Spleen (tissue), 11 donors: ENCODE data around the gene RNF39. TPM values are rescaled to one million over a fixed set of nuclear protein-coding genes. Genes with fewer than 3 reads are reported as not detected.

Experiments used
- DNase-seq: peaks from one replicate; pipeline ENCODE4 v3.0.0-alpha.2; 2020
- H3K27ac ChIP-seq, 8 donors: fragments of 200-600 bp; sonication (generic) in 7 of 8; 1 replicate in 4 of 8; 2 replicates in 4 of 8; pipeline versions ENCODE4 v1.5.0 to v1.8.0; 2016 to 2021; ENCODE audit warnings: inconsistent platforms in 4 of 8, mild to moderate bottlenecking in 4 of 8, moderate library complexity in 1 of 8
- H3K27me3 ChIP-seq, 7 donors: fragments of 200-600 bp; sonication (generic) in 6 of 7; replicated peaks in 1 of 7; 1 replicate in 4 of 7; 2 replicates in 3 of 7; pipeline versions ENCODE4 v1.5.0 to v1.8.0; 2016 to 2021; ENCODE audit warnings: inconsistent platforms in 3 of 7, mild to moderate bottlenecking in 1 of 7
- H3K36me3 ChIP-seq, 6 donors: fragments of 200-600 bp; sonication (generic) in 5 of 6; 1 replicate in 4 of 6; 2 replicates in 2 of 6; pipeline versions ENCODE4 v1.5.0 to v1.8.0; 2016 to 2021; ENCODE audit warnings: inconsistent platforms in 2 of 6
- H3K4me1 ChIP-seq, 6 donors: fragments of 200-600 bp; sonication (generic) in 5 of 6; 1 replicate in 3 of 6; 2 replicates in 3 of 6; pipeline versions ENCODE4 v1.5.0 to v1.8.0; 2016 to 2021; ENCODE audit warnings: inconsistent platforms in 3 of 6
- H3K4me3 ChIP-seq, 8 donors: fragments of 200-600 bp; sonication (generic) in 7 of 8; 1 replicate in 4 of 8; 2 replicates in 4 of 8; pipeline versions ENCODE4 v1.5.0 to v1.8.0; 2016 to 2021; ENCODE audit warnings: inconsistent platforms in 4 of 8, mild to moderate bottlenecking in 4 of 8, moderate library complexity in 2 of 8
- H3K9me3 ChIP-seq, 8 donors: fragments of 200-600 bp; sonication (generic) in 7 of 8; 1 replicate in 4 of 8; 2 replicates in 4 of 8; pipeline versions ENCODE4 v1.5.0 to v1.8.0; 2016 to 2021; ENCODE audit warnings: inconsistent platforms in 4 of 8
- CTCF ChIP-seq, 11 experiments: fragments of 200-600 bp in 7 of 11; fragments of 450-650 bp in 4 of 11; sonication (generic) in 4 of 11; IDR thresholded peaks in 8 of 11; conservative IDR thresholded peaks in 3 of 11; 1 replicate in 7 of 11; 2 replicates in 4 of 11; pipeline versions ENCODE4 v1.4.0 to v1.8.0; 2016 to 2021; ENCODE audit warnings: antibody characterized with exemption in 11 of 11, inconsistent platforms in 4 of 11, mild to moderate bottlenecking in 1 of 11
- POLR2A ChIP-seq, 3 donors: fragments of 450-650 bp; IDR thresholded peaks; one replicate each; pipeline ENCODE4 v1.5.1; 2017; ENCODE audit warnings: antibody characterized with exemption in 3 of 3, mild to moderate bottlenecking in 1 of 3
- POLR2AphosphoS5 ChIP-seq, 3 donors: sonication (generic); formaldehyde crosslinking; IDR thresholded peaks; one replicate each; pipeline ENCODE4 v1.5.1; 2017; ENCODE audit warnings: antibody characterized with exemption in 3 of 3
- WGBS, 5 donors: extraction: QIAGEN DNeasy Blood & Tissue Kit in 3 of 5; methylation state at CpG; one replicate each; pipeline versions ENCODE4 v1.1.5 to v1.1.7; 2013 to 2018; 5-methylcytosine and 5-hydroxymethylcytosine counted together
- intact Hi-C: fragments of 100-400 bp; cut with DNase I; formaldehyde crosslinking; loops from one replicate; pipeline ENCODE4 v1.15.0; 2023; ENCODE audit warnings: low total_unique reads
- polyA plus RNA-seq, 3 donors: library from polyadenylated mRNA; stranded (reverse); fragments of 200-250 nt; gene quantifications; one replicate each; pipeline ENCODE4 v1.2.1, GENCODE V29; 2013
- total RNA-seq, 7 donors: library from RNA; depleted of rRNA in 3 of 7; stranded (reverse); fragments of >200 nt in 3 of 7; fragmentation: NEBNext Ultra II Directional in 4 of 7; extraction: Animal tissue kit (Norgen Biotek cat#: 25700) in 4 of 7; gene quantifications; one replicate each; pipeline versions ENCODE4 v1.1.0 to v1.2.1, GENCODE V29; 2016 to 2021
- donor health status: healthy with polysubstance abuse.
- donor health status: DM: no; HTN: no; CAD: no; lungs with moderate emphysema.
- donor health status: DM: no; HTN: no; CAD: no.
- donor health status: Bipolar disorder and iron deficiency.
- donor health status: healthy.
- donor health status: DM: no; HTN: no; CAD: no.
- donor health status: DM: yes; HTN: yes; CAD: no.

RNF39 gene
- total and polyA plus RNA-seq, 10 donors, result not detected

DNA sequence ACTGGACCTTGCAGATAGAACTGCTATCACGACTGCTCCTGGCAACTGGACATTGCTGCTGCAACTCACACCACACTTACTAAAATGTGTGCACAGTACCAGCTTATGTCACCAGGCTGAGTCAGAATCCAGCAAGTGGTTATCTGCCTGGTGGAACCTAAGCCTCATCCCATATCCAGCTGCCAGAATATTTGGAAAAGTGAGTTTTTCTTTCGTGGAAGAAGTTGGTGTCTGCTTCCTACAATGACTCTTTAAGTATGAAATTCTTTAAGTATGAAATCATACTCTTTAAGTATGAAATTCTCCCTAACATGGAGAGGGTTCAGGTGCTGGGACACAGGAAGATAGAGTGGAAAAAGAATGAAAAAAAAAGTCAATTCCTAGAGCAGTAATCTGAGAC lies 30.9 kb downstream of the RNF39 start:
- H3K4me1 ChIP-seq, result peaks cover 0 to 5% (median 0%) of the 10 kb centered on the region in 6 donors
- H3K4me3 ChIP-seq, result no peak overlapping the region
- H3K36me3 ChIP-seq, result peaks cover 0 to 5% (median 0%) of the 10 kb centered on the region in 6 donors
- H3K27ac ChIP-seq, result no peak overlapping the region
- 79 to 93% (median 92%) methylated on average over 2 of the region's 2 CpGs for WGBS, 5 donors
- H3K27me3 ChIP-seq, result no peaks in the 10 kb centered on the region
- H3K9me3 ChIP-seq, result no peaks in the 10 kb centered on the region
- intact Hi-C loops, result no loop called here
- TF ChIP-seq POLR2AphosphoS5 (IDR thresholded peaks at IDR 0.05), result no peak
- TF ChIP-seq POLR2A (IDR thresholded peaks at IDR 0.05), result no peak
- no peak for TF ChIP-seq CTCF (IDR thresholded peaks at IDR 0.05 in 8 of 11, conservative IDR thresholded peaks at IDR 0.05 in 3 of 11)
- DNase-seq, result no peak

GRCh38 chr6:30043744-30044143 lies 31.8 kb downstream of the RNF39 start:
- intact Hi-C loops, result no loop called here
- whole genome bisulfite sequencing, 5 donors, result 92 to 100% (median 95%) methylated on average over 2 of the region's 2 CpGs
- H3K4me1 ChIP-seq, result peaks cover 0 to 5% (median 0%) of the 10 kb centered on the region in 6 donors
- H3K27ac ChIP-seq, result no peak overlapping the region
- H3K9me3 ChIP-seq, result no peaks in the 10 kb centered on the region
- peaks cover 0 to 5% (median 0%) of the 10 kb centered on the region in 6 donors for H3K36me3 ChIP-seq
- no peaks in the 10 kb centered on the region for H3K27me3 ChIP-seq
- no peak for TF ChIP-seq CTCF (IDR thresholded peaks at IDR 0.05 in 8 of 11, conservative IDR thresholded peaks at IDR 0.05 in 3 of 11)
- no peak for TF ChIP-seq POLR2AphosphoS5 (IDR thresholded peaks at IDR 0.05)
- no peak for TF ChIP-seq POLR2A (IDR thresholded peaks at IDR 0.05)
- DNase-seq, result no peak
- H3K4me3 ChIP-seq, result no peak overlapping the region

- peaks cover 0 to 5% (median 0%) of the 10 kb centered on the region in 6 donors for H3K36me3 ChIP-seq
- H3K4me1 ChIP-seq, result peaks cover 0 to 5% (median 0%) of the 10 kb centered on the region in 6 donors
- H3K4me3 ChIP-seq, result no peak overlapping the region
- no peaks in the 10 kb centered on the region for H3K9me3 ChIP-seq
- no peak for DNase-seq
- WGBS, 5 donors, result 24 to 48% (median 39%) methylated on average over 1 of the region's 1 CpG
- intact Hi-C loops, result no loop called here
- no peaks in the 10 kb centered on the region for H3K27me3 ChIP-seq
- no peak overlapping the region for H3K27ac ChIP-seq
- no peak for TF ChIP-seq POLR2AphosphoS5 (IDR thresholded peaks at IDR 0.05)
- no peak for TF ChIP-seq CTCF (IDR thresholded peaks at IDR 0.05 in 8 of 11, conservative IDR thresholded peaks at IDR 0.05 in 3 of 11)
- TF ChIP-seq POLR2A (IDR thresholded peaks at IDR 0.05), result no peak
These were observed 32.7 kb downstream of the RNF39 start for GRCh38 chr6:30042914-30043313.

- Histone ChIP-seq H3K27me3 (no peaks in the 10 kb centered on the region), H3K9me3 (no peaks in the 10 kb centered on the region), H3K27ac (no peak overlapping the region), H3K4me3 (no peak overlapping the region), H3K36me3 (peaks cover 0 to 5% (median 0%) of the 10 kb centered on the region in 6 donors), H3K4me1 (peaks cover 0 to 5% (median 0%) of the 10 kb centered on the region in 6 donors)
- intact Hi-C loops, result no loop called here
- TF ChIP-seq POLR2AphosphoS5 (IDR thresholded peaks at IDR 0.05), result no peak
- TF ChIP-seq POLR2A (IDR thresholded peaks at IDR 0.05), result no peak
- TF ChIP-seq CTCF (IDR thresholded peaks at IDR 0.05 in 8 of 11, conservative IDR thresholded peaks at IDR 0.05 in 3 of 11), result no peak
- DNase-seq, result no peak
- WGBS, 5 donors, result 86 to 92% (median 88%) methylated on average over 1 of the region's 1 CpG
These were observed 33.1 kb downstream of the RNF39 start for GRCh38 chr6:30042476-30042875.
